Effector memory CD8-positive, alpha-beta T cell (primary cell): Measurements from ENCODE around the gene CHPF2.
A peak's percentile ranks its signal among the peaks of the same experiment; 100 is the strongest.

Experiments
- ATAC-seq: fragments of 150-1000 bp; cut with Tn5 transposase; replicated peaks from 2 replicates; pipeline ENCODE4 v1.10.0; 2021; ENCODE audit warnings: mild to moderate bottlenecking, moderate library complexity
- DNase-seq, 3 experiments: peaks; one replicate each; pipeline ENCODE4 v3.0.0; 2021
- H3K27ac Mint-ChIP-seq, 2 donors: one replicate each; pipeline ENCODE4 v1.8.0; 2022; ENCODE audit warnings: mild to moderate bottlenecking in 2 of 2, mixed read lengths in 2 of 2, moderate library complexity in 2 of 2
- H3K27me3 Mint-ChIP-seq, 2 donors: one replicate each; pipeline ENCODE4 v1.8.0; 2022; ENCODE audit warnings: mixed read lengths in 2 of 2
- H3K36me3 Mint-ChIP-seq: one replicate; pipeline ENCODE4 v1.8.0; 2022; ENCODE audit warnings: mild to moderate bottlenecking, moderate library complexity, mixed read lengths; ENCODE audit not compliant: insufficient read depth
- H3K4me1 Mint-ChIP-seq, 2 donors: one replicate each; pipeline ENCODE4 v1.8.0; 2022; ENCODE audit warnings: low read depth in 2 of 2, mixed read lengths in 2 of 2
- H3K4me3 Mint-ChIP-seq, 2 donors: one replicate each; pipeline ENCODE4 v1.8.0; 2022; ENCODE audit warnings: mild to moderate bottlenecking in 2 of 2, mixed read lengths in 2 of 2, moderate library complexity in 2 of 2
- H3K9me3 Mint-ChIP-seq, 2 donors: one replicate each; pipeline ENCODE4 v1.8.0; 2022; ENCODE audit warnings: mixed read lengths in 2 of 2

The CHPF2 gene

GRCh38 chr7:151241755-151242096, 9.4 kb downstream of the CHPF2 start:
- ATAC-seq (no peak), DNase-seq (no peak)
- Mint-ChIP-seq H3K4me3 (peak overlapping the region in 1 of 2 donors; percentile 35), H3K9me3 (no peaks in the 10 kb centered on the region), H3K27ac (no peak overlapping the region), H3K36me3 (peaks cover 23% of the 10 kb centered on the region), H3K27me3 (peaks cover 9 to 10% of the 10 kb centered on the region in 2 donors), H3K4me1 (peaks cover 12 to 27% of the 10 kb centered on the region in 2 donors)

GRCh38 chr7:151242159-151243044, 10.1 kb downstream of the CHPF2 start:
- ATAC-seq (no peak), DNase-seq (no peak)
- Mint-ChIP-seq H3K36me3 (peaks cover 23% of the 10 kb centered on the region), H3K9me3 (no peaks in the 10 kb centered on the region), H3K4me1 (peaks cover 12 to 27% of the 10 kb centered on the region in 2 donors), H3K27me3 (peaks cover 16 to 17% of the 10 kb centered on the region in 2 donors), H3K27ac (peak overlapping the region; percentile 58 to 91), H3K4me3 (no peak overlapping the region)

GRCh38 chr7:151243045-151243349, 10.7 kb downstream of the CHPF2 start:
- DNase-seq: no peak
- H3K36me3 Mint-ChIP-seq: peaks cover 21% of the 10 kb centered on the region
- H3K4me3 Mint-ChIP-seq: peak overlapping the region; percentile 75 to 78
- ATAC-seq: no peak
- peaks cover 17 to 31% of the 10 kb centered on the region in 2 donors for H3K4me1 Mint-ChIP-seq
- peaks cover 22 to 23% of the 10 kb centered on the region in 2 donors for H3K27me3 Mint-ChIP-seq
- no peaks in the 10 kb centered on the region for H3K9me3 Mint-ChIP-seq
- H3K27ac Mint-ChIP-seq: peak overlapping the region; percentile 58 to 91

- Mint-ChIP-seq H3K27me3 (peaks cover 28 to 29% of the 10 kb centered on the region in 2 donors), H3K27ac (peak overlapping the region; percentile 58 to 91), H3K4me3 (peak overlapping the region; percentile 75 to 78), H3K9me3 (no peaks in the 10 kb centered on the region), H3K4me1 (peaks cover 21 to 34% of the 10 kb centered on the region in 2 donors), H3K36me3 (peaks cover 17% of the 10 kb centered on the region)
- DNase-seq: peak; percentile 48 to 55 (median 52)
- peak; percentile 57 for ATAC-seq
These were observed 11.3 kb downstream of the CHPF2 start for GRCh38 chr7:151243408-151244195.

GRCh38 chr7:151244196-151244840, 12.0 kb downstream of the CHPF2 start:
- H3K4me3 Mint-ChIP-seq: peak overlapping the region; percentile 75 to 78
- H3K4me1 Mint-ChIP-seq: peaks cover 24 to 36% of the 10 kb centered on the region in 2 donors
- H3K27ac Mint-ChIP-seq: peak overlapping the region in 1 of 2 donors; percentile 91
- peaks cover 32 to 36% of the 10 kb centered on the region in 2 donors for H3K27me3 Mint-ChIP-seq
- DNase-seq (peak; percentile 57 to 65 (median 64)), ATAC-seq (peak; percentile 36)
- H3K9me3 Mint-ChIP-seq: no peaks in the 10 kb centered on the region
- H3K36me3 Mint-ChIP-seq: peaks cover 12% of the 10 kb centered on the region

GRCh38 chr7:151244841-151245346, 12.6 kb downstream of the CHPF2 start:
- peaks cover 37 to 42% of the 10 kb centered on the region in 2 donors for H3K27me3 Mint-ChIP-seq
- peak overlapping the region; percentile 75 to 78 for H3K4me3 Mint-ChIP-seq
- H3K27ac Mint-ChIP-seq: no peak overlapping the region
- DNase-seq (no peak), ATAC-seq (no peak)
- no peaks in the 10 kb centered on the region for H3K9me3 Mint-ChIP-seq
- peaks cover 27 to 36% of the 10 kb centered on the region in 2 donors for H3K4me1 Mint-ChIP-seq
- peaks cover 12% of the 10 kb centered on the region for H3K36me3 Mint-ChIP-seq

- Mint-ChIP-seq H3K27ac (no peak overlapping the region), H3K36me3 (peaks cover 12% of the 10 kb centered on the region), H3K9me3 (no peaks in the 10 kb centered on the region), H3K4me1 (peaks cover 29 to 39% of the 10 kb centered on the region in 2 donors), H3K27me3 (peaks cover 43 to 48% of the 10 kb centered on the region in 2 donors), H3K4me3 (peak overlapping the region; percentile 75 to 80)
- DNase-seq (peak; percentile 59 to 76 (median 72)), ATAC-seq (peak; percentile 72)
These were observed 13.2 kb downstream of the CHPF2 start for GRCh38 chr7:151245360-151246101.

GRCh38 chr7:151246102-151246850, 14.0 kb downstream of the CHPF2 start:
- Mint-ChIP-seq H3K27ac (no peak overlapping the region), H3K4me1 (peaks cover 36 to 46% of the 10 kb centered on the region in 2 donors), H3K27me3 (peaks cover 50 to 56% of the 10 kb centered on the region in 2 donors), H3K4me3 (peak overlapping the region; percentile 75 to 80), H3K9me3 (no peaks in the 10 kb centered on the region), H3K36me3 (peaks cover 11% of the 10 kb centered on the region)
- no peak for ATAC-seq
- DNase-seq: no peak

- H3K4me1 Mint-ChIP-seq: peaks cover 36 to 45% of the 10 kb centered on the region in 2 donors
- no peak overlapping the region for H3K27ac Mint-ChIP-seq
- ATAC-seq (no peak), DNase-seq (no peak)
- peak overlapping the region; percentile 79 to 80 for H3K4me3 Mint-ChIP-seq
- peaks cover 52 to 61% of the 10 kb centered on the region in 2 donors for H3K27me3 Mint-ChIP-seq
- H3K9me3 Mint-ChIP-seq: no peaks in the 10 kb centered on the region
- H3K36me3 Mint-ChIP-seq: peaks cover 8% of the 10 kb centered on the region
These were observed 14.7 kb downstream of the CHPF2 start for GRCh38 chr7:151246851-151247580.

- peaks cover 60 to 69% of the 10 kb centered on the region in 2 donors for H3K27me3 Mint-ChIP-seq
- H3K36me3 Mint-ChIP-seq: peaks cover 8% of the 10 kb centered on the region
- H3K4me3 Mint-ChIP-seq: peak overlapping the region; percentile 79 to 80
- peaks cover 36 to 49% of the 10 kb centered on the region in 2 donors for H3K4me1 Mint-ChIP-seq
- no peaks in the 10 kb centered on the region for H3K9me3 Mint-ChIP-seq
- ATAC-seq (no peak), DNase-seq (no peak)
- H3K27ac Mint-ChIP-seq: peak overlapping the region in 1 of 2 donors; percentile 54
These were observed 15.5 kb downstream of the CHPF2 start for GRCh38 chr7:151247611-151248345.
